Activated CD4-positive, alpha-beta T cell treated with anti-CD3 and anti-CD28 coated beads, Interleukin-2, Interleukin-4, amounts not matched to agents 100 ng/mL and 50 ng/mL, durations not matched to agents 16 hours and 8 hours (primary cell): ENCODE results near the gene CTNNA2.
"Not testable (repeated sequence)": the region's sequence is repeated elsewhere in the genome, so short reads cannot be mapped to it uniquely, and the experiment has no call there.

Source experiments
- DNase-seq: peaks from one replicate; pipeline ENCODE4 v3.0.0-alpha.2; 2020; ENCODE audit warnings: low spot score

CTNNA2 gene

DNA sequence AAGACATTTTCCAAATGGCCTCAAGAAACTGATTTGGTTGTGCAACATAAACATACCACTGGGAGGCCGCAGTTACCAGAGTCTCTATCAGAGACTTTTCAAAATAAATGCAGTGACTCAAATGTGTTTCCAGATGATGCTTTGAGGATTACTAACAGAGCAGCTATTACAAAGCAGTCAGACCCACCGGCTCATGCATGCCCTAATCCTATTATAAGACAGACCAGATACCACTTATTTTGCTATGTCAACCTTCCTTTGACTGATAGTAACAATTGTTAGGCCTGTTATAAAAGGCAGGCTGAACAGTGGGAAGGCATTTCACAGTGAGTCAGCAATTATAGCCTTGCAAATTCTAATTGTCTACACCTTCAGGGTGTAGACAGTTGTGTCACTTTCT is 574.0 kb downstream of the CTNNA2 start:
- no peak for DNase-seq

DNA sequence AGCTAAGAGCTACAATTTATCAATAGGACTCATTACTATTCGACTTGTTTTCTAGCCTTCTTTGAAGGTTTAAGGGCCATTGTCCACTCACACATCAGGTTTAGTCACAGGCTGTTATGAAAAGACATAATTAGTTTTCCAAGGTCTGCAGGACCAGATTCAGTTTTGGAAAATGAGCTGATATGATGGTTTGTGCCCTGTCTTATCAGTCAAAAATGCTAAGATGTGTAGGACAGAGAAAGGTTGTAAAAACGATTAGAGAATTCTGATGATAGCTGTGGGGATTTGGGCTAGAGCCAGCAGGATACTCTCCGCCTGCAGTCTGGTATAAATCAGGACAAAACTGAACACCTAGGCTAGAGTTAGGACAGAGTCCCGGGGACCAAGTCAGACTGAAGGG is 578.4 kb downstream of the CTNNA2 start:
- no peak for DNase-seq

DNA sequence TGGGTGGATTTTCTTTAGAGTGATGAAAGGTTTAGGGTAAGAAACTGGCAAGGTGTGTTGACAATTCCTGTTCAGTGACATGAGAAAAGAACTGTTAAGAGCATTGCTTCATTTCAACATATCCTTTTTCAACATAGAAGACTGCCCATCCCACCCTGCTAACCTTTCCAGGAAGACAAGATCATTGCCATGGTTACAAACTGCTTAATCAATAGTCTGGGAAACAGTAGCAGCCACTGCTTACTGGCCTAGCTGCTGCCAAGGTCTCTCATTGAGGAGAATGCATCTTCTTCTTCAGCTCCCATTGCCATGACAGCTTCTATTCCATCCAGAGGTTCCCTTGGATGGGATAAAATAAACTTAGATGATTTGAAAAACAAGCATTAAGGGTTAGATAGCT is 579.6 kb downstream of the CTNNA2 start:
- DNase-seq: no peak

DNA sequence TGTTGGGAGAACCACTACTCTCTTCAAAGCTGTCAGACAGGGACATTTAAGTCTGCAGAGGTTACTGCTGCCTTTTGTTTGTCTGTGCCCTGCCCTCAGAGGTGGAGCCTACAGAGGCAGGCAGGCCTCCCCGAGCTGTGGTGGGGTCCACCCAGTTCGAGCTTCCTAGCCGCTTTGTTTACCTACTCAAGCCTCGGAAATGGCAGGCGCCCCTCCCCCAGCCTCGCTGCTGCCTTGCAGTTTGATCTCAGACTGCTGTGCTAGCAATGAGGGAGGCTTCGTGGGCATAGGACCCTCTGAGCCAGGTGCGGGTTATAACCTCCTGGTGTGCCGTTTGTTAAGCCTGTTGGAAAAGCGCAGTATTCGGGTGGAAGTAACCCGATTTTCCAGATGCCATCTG is 585.7 kb downstream of the CTNNA2 start:
- not testable (repeated sequence) for DNase-seq

DNA sequence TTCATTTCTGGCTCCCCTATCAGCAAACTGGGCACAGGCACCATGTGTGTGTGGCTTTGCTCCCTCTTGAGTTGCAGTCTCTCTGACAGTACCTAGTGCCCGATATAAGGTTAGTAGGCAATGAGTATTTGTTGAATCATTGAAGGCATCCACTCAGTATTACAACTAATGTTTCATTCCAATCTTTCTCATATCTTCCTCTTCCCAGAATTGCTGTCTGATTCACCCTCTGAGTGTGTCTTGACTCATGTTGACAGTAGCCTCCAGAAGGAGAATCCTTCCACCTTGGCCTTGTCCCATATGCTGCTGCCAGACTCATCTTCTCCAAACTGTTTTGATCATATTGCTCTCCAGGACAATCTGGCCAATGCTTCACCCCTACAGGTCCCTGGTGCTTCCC is 589.2 kb downstream of the CTNNA2 start:
- DNase-seq: no peak

DNA sequence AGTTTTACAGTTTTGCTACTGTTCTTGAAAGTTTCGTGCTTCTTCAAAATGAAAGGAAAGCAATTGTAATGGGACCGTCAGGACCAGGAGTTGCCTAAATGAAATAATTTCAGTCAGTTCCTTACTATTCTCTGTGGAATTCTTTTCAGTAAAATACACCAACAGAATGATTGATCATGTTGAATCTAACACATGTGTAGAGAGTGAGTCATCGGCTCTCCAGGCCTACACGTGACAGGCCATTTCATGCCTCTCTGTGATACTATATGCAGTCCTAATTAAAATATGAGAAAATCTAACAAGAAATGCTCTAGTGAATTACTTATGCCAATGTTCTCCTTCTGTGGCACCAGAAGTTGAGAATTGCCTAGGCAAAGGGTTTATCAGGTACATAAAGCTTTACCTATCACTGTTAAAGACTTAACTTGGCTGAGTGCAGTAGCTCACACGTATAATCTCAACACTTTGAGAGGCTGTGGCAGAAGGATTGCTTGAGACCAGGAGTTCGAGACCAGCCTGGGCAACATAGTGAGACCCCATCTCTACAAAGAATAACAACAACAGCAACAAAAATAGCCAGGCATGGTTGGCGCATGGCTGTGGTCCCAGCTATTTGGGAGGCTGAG is 592.3 kb downstream of the CTNNA2 start:
- no peak for DNase-seq

DNA sequence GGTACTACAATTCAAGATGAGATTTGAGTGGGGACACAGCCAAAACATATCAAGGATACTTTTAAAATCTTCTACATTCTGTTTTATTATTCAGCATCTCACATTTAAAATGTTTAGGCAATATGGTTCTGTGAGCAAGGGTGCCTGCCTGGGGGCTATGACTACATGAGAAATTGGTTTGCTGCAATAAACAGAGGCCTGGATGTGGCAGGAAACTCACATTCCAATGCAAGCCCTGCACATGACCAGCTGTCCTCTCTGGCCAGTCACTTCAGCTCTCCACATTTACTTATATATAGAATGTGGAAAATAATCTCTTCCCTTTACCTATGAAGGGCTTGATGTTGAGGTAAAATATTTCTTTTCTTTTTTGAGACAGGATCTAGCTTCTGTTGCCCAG is 598.3 kb downstream of the CTNNA2 start:
- no peak for DNase-seq

DNA sequence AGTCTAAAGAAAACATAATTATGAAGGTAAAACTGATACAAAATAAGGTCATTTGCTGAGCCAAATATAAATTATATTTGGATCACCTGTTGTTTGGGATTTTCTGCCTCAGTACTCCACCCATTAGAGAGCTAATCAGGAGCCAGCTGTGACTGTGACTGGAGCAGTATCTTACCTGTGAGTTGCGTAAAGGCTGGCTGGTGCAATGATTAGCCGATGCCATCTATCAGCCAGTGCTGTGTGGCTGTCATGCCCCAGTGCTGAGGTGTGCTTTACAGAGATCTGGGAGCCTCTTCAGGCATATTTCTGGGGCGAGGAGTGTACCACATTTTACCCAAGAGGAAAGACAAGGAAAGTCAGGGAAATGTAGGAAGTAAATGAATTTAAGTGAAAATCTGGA is 599.9 kb downstream of the CTNNA2 start:
- DNase-seq: no peak

DNA sequence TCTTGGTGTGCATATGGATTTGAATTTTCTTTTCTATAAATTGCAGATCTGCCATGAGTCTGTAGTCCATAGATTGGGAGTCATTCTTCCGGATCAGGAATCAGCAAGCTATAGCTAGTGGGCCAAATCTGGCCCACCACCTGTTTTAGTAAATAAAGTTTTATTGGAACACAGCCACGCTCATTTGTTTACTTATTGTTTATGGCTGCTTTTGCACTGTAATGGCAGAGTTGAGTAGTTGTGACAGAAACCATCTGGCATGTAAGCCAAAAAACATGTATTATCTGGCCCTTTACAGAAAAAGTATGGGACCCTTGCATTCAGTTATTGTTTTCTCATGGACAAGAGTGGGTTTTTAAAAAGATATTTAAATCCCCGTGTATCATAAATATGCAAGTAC is 600.5 kb downstream of the CTNNA2 start:
- no peak for DNase-seq

DNA sequence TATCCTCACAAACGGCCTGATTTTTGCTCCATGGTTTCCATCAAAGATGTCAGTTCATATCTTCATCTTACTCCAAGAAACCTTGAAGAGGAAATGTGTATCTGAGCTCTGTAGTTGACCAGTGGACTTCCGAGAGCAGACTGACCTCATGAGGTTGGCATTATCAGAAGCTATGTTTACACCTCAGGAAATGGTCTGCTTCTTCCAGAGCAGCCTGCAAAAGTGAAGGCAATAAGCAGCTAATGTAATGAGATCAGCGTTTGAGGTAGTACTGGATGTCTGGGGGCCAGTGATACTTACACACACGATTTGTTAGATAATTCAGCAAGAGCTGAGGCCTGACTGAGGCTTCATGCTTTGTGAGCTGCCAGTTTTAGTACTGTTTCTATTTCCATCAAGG is 602.0 kb downstream of the CTNNA2 start:
- no peak for DNase-seq

DNA sequence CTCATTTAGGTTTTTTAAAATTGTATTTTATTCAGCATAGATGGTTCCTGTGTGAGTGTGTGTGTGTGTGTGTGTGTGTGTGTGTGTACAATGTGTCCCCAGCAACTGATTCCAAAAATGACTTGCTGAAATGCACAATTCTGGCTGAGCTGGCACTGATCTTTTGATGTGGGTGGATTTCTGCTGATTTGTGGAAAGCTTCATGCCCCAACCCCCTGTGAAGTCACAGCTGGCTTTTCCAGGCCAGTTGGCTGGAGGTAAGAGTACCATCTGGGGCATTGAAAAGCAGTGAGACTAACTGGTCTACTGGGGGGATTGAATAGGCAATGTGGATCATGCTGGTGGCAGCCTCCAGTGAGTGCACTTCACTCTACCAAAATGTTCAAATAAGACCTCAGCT is 604.5 kb downstream of the CTNNA2 start:
- no peak for DNase-seq

DNA sequence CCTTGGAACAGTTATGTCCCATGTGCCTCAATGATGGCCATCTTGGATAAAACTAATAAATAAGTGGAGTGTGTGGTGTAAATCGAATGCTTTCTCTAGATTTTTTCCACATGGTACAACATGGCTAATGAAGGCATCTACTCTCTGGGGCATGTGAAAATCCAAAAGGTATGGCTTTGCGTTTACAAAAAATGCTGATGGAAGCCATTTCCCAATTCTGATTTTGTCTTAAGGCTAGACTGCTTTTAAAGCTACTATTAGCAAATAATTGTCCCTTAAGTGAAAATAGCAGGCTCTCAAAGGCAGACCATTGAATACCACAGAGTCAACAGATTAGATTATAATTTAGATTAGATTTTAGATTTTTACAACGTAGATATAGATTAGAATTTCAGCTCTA is 608.0 kb downstream of the CTNNA2 start:
- no peak for DNase-seq

DNA sequence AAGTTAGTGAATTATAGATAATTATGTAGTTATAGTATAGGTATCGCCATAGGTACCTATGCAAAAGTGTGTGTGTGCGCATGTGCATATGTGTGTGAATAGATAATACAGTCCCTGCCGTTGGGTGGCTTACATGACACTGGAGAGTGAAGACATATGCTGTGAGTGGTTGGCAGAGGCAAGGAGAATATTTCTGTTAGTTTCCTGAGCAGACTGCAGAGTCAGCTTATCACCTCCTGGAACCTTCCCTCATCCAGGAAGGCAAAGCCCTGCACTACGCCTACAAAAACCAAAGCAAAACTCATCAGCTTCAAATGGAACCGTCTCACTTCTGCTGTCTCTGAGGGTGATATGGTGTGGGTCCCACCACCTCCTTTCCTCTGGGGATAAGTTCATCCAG is 609.8 kb downstream of the CTNNA2 start:
- no peak for DNase-seq

DNA sequence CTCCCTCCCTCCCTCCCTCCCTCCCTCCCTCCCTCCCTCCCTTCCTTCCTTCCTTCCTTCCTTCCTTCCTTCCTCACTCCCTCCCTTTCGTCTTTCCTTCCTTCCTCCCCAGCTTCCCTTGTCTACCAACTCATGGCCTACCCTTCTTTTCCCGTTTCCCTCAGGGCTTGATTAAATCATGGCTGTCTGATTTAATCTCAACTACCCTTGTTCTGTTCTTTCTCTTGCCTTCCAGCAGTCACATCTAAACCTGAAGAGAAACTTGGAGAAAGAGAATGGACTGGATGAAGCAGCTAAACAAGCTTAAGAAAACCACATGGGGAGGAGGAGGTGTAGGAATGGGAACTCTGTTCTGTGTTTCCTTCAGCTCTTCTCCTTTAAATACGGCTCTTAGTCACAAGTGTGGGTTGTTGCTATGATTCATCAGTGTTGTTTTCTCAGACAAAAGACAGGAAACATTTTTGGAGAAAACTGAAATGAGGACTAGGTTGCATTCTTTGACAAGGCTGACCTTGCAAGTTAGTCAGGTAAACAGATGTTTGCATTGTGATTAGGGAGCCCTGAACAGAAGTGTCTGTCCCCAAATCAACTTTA is 613.8 kb downstream of the CTNNA2 start:
- DNase-seq: no peak

DNA sequence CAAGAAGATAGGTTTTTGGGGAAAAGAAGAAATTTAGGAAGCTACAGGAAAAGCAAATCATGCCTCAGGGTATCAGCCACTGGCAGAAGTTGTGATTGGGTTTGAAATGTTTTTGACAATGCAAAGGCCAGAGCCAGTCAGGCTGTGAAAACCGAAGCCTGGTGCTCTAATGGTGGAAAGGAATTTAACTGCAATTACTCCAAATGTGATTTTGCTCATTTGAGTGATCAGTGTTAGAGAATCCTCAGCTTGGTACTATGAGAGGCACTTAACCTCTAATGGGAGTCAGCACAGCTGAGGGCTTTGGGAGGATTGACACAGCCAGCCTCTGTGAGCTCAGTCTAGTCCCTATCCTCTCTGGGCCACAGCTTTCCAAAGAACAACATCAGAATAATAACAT is 615.2 kb downstream of the CTNNA2 start:
- no peak for DNase-seq

DNA sequence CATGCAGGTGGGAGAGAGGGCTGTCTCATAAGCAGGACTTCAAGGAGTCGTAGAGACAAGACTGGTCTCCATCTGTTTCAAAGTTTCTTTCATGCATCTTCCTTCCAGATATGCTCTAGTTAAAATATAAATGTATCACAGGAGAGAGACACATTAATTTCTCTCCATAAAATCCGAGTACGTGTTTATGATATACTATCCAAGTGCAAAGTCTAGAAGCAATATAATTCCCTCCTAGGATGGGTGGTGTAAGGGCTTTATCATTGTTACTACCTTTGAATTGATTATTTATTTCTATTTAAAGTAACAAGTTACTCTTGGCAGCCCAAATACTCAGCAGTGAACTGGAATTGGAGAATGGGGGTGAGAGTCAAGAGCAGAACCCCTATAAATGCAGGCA is 619.4 kb downstream of the CTNNA2 start:
- DNase-seq: no peak

DNA sequence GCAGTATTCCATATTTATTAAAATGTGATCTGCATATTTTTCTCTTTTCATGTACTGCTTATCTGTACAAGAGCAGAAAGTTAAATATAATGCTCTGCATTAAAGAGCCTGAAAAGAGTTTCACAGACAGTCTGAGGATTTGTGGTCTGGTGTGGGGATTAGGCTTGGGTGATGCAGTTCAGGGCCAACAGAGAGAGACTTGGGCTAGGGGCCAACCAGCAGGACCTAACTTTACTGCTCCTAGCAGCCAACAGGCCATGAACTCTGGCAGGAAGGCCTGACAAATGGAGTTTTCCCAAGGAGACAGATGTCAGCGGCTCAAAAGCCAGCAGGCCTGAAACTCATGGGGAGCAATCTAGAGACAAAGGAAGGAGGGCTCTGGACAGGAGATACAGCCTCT is 622.1 kb downstream of the CTNNA2 start:
- DNase-seq: no peak

DNA sequence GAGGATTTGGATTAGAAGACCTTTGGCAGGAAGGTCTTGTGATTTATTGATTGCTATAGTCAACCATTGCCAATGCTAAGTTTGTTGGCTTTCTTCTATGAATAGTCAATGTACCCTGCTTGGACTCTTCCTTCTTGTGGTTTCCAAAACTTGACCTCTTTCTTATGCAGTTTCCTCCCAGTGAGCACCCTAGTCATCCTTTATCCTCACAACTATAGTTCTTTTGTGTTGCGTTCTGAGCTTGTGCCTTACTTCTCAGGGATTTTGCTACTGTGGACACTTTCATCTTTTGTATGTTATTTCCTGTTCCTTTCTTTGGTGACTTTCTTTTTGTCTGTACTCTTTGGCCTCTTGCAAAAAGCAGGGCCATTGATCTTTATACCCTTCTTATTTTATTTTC is 623.5 kb downstream of the CTNNA2 start:
- no peak for DNase-seq

DNA sequence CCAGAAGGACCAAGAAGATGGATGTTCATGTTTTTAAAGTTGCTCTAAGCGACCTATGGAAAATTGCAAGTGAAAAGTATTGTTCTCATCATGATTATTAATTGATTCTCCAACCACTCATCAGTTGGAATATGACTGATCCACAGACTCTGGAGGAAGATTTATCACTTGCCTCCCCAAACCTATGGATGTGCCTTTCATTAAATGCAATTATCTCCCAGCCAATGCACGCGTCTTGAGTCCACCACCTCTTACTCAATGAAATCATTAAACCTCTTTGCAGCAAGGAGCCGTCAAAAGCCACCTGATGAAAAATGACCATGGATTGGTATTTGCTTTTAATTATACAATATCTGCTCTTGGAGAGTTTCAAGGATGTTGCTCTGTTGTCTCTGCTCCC is 626.1 kb downstream of the CTNNA2 start:
- no peak for DNase-seq

DNA sequence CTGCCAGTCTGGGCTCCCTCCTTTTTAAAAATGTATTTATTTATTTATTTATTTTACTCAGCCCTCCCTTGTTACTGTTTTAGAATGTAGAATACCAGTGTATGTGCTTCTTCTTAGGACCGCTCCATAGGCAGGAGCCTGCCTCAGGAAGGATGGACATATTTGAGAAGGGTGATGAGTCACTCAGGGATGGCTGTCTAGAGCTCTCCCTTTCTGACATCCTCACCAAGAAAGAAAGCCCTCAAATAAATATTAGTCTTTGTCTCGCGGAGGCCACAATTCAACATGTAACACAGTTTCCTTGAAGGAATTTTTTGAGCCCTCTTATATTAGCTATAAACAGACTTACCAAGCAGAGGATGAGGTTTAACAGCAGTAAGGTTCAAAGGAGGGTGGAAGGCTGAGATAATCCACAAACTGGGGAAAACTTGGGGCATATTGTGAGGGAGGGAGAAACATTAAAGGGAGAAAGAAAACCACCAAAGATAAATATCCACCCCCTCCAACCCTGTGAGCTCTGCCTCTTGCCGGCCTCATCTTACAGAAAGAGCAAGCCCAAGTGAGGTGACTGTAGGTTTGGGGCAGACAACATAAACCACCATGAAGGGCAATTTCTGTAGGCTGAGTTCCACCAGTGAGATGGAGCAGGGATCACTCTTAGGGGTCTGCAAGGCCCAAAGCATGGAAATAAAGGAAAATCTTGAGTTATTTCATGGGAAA is 628.3 kb downstream of the CTNNA2 start:
- DNase-seq: no peak

DNA sequence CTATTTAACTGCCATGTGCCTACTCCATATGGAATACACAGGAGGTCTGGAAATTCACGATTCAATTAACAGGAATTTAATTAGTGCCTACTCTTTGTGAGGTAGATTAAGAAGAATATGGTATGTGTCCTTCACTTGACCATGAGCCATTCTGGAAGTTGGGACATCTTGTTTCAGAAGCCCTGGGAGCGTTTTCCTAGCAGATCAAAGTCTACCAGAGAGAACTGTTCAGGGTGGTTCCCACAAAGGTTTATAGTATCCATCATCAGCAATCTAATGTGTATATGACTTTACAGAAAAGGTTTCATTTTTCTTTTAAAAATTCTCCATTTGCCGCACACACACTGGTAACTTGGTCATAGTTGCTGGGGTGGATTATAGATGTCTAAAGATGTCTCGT is 632.6 kb downstream of the CTNNA2 start:
- no peak for DNase-seq

DNA sequence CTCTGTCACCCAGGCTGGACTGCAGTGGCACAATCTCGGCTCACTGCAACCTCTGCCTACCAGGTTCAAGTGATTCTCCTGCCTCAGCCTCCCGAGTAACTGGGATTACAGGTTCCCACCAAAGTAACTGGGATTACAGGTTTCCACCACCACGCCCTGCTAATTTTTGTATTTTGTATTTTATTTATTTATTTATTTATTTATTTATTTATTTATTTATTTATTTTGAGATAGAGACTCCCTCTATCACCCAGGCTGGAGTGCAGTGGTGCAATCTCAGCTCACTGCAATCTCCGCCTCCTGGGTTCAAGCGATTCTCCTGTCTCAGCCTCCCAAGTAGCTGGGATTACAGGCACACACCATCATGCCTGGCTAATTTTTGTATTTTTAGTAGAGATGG is 633.9 kb downstream of the CTNNA2 start:
- DNase-seq: not testable (repeated sequence)

DNA sequence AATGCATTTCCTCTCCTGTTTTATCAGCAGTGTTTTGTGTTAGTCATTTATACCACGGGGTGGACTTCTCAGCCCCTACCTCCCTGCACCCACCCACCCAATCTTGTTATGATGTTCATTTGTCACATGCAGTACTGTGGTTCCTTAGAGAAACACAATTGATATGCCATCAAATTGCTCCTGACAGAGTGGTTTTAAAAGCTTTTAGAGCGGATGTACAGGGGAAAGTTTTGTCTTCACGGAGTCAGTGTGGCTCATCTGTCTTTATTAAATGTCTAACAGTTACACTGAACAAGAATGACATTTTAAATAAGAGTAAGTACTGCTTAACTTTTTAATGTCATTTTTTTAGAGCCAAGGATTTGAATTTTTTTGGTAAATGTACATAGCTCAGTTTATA is 634.8 kb downstream of the CTNNA2 start:
- DNase-seq: no peak

DNA sequence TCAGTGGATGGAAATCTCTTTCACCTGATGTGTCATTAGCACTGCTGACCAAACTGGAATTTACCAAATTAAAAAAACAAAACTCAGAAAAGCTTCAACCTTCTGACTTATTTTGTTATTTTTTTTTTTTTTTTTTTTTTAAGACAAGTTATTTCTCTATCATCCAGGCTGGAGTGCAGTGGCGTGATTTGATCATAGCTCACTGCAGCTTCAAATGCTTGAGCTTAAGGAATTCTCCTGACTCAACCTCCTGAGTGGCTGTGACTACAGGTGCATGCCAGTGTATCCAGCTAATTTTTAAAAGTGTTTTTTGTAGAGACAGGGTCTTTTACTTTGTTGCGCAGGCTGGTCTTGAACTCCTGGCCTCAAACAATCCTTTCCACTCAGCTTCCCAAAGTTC is 636.1 kb downstream of the CTNNA2 start:
- DNase-seq: no peak
